IMR-90 (cell line): Measurements from ENCODE around the gene HMGCS2. TPM values are rescaled to one million over a fixed set of nuclear protein-coding genes. Genes with fewer than 3 reads are reported as not detected.

Experiments used
- ATAC-seq: fragments of 200-7000 bp; cut with Tn5 transposase; 2 replicates; pipeline ENCODE4 v1.9.1; 2020; ENCODE audit warnings: low read depth, mild to moderate bottlenecking, moderate library complexity
- BruUV-seq: library from RNA; stranded (reverse); fragments of 400-500 nt; replicated peaks from 2 replicates; lab custom pipeline; 2021; lab: Mats Ljungman, UMichigan
- CTCF ChIA-PET: fragments of 300-600 bp; formaldehyde crosslinking; extraction: SDS; loops from one replicate; lab custom pipeline; 2021; ENCODE audit warnings: antibody characterized with exemption; lab: Yijun Ruan, JAX
- POLR2A ChIA-PET: fragments of 300-600 bp; sonication (Branson Sonifier 250); formaldehyde crosslinking; loops from one replicate; lab custom pipeline; 2022; ENCODE audit warnings: antibody characterized with exemption; ENCODE audit not compliant: unreplicated experiment; lab: Charles Lee
- DNase-seq: peaks from one replicate; pipeline ENCODE4 v3.0.0; 2013
- H2AFZ ChIP-seq: replicated peaks from 2 replicates; pipeline ENCODE3; 2013; ENCODE audit warnings: low read length, mild to moderate bottlenecking; ENCODE audit not compliant: poor library complexity
- H2AK5ac ChIP-seq: 2 replicates; pipeline ENCODE4 v1.6.1; 2013; ENCODE audit warnings: low read depth, low read length, inconsistent platforms
- H2AK9ac ChIP-seq: replicated peaks from 2 replicates; pipeline ENCODE3; 2013; ENCODE audit warnings: mild to moderate bottlenecking, low read depth, low read length, moderate library complexity; ENCODE audit not compliant: poor library complexity
- H2BK120ac ChIP-seq: 2 replicates; pipeline ENCODE4 v1.6.1; 2013; ENCODE audit warnings: low read depth, low read length, inconsistent platforms
- H2BK15ac ChIP-seq: 3 replicates; pipeline ENCODE4 v1.6.1; 2013; ENCODE audit warnings: low read depth, low read length, inconsistent platforms
- H2BK20ac ChIP-seq: 2 replicates; pipeline ENCODE4 v1.6.1; 2013; ENCODE audit warnings: low read depth, mild to moderate bottlenecking, inconsistent platforms, low read length, moderate library complexity
- H2BK5ac ChIP-seq: 2 replicates; pipeline ENCODE4 v1.6.1; 2013; ENCODE audit warnings: mild to moderate bottlenecking, low read depth, low read length, inconsistent platforms; ENCODE audit not compliant: poor library complexity, severe bottlenecking
- H3K14ac ChIP-seq: replicated peaks from 2 replicates; pipeline ENCODE4 v1.6.1; 2013; ENCODE audit warnings: low read depth, low read length, inconsistent platforms
- H3K18ac ChIP-seq: 2 replicates; pipeline ENCODE4 v1.6.1; 2013; ENCODE audit warnings: low read depth, low read length, control low read depth
- H3K23ac ChIP-seq: 2 replicates; pipeline ENCODE4 v1.6.1; 2013; ENCODE audit warnings: low read depth, low read length, inconsistent platforms
- H3K27ac ChIP-seq: 2 replicates; pipeline ENCODE4 v1.5.1; 2013; ENCODE audit warnings: mild to moderate bottlenecking, control low read depth, low read length; ENCODE audit not compliant: insufficient read depth
- H3K27me3 ChIP-seq: 2 replicates; pipeline ENCODE4 v1.6.1; 2013; ENCODE audit warnings: low read length; ENCODE audit not compliant: control insufficient read depth, insufficient read depth
- H3K36me3 ChIP-seq: 2 replicates; pipeline ENCODE4 v1.6.1; 2013; ENCODE audit warnings: low read length, mixed read lengths; ENCODE audit not compliant: control insufficient read depth, insufficient read depth
- H3K4ac ChIP-seq: 2 replicates; pipeline ENCODE4 v1.6.1; 2013; ENCODE audit warnings: low read depth, low read length, inconsistent platforms
- H3K4me1 ChIP-seq: 2 replicates; pipeline ENCODE4 v1.6.1; 2013; ENCODE audit warnings: low read length, mixed read lengths; ENCODE audit not compliant: control insufficient read depth, insufficient read depth
- H3K4me2 ChIP-seq: 2 replicates; pipeline ENCODE4 v1.6.1; 2013; ENCODE audit warnings: low read depth, mild to moderate bottlenecking, control low read depth, low read length, moderate library complexity
- H3K4me3 ChIP-seq: 2 replicates; pipeline ENCODE4 v1.5.1; 2013; ENCODE audit warnings: low read depth, mild to moderate bottlenecking, control low read depth, low read length, moderate library complexity; ENCODE audit not compliant: insufficient read depth
- H3K56ac ChIP-seq: 2 replicates; pipeline ENCODE4 v1.6.1; 2013; ENCODE audit warnings: low read length, inconsistent platforms; ENCODE audit not compliant: insufficient read depth; ENCODE audit errors: extremely low read depth
- H3K79me1 ChIP-seq, 2 experiments: 2 replicates each; pipeline ENCODE4 v1.6.1; 2013; ENCODE audit warnings: low read length in 2 of 2, inconsistent platforms in 1 of 2, low read depth in 1 of 2
- H3K9ac ChIP-seq: 2 replicates; pipeline ENCODE4 v1.6.1; 2013; ENCODE audit warnings: low read depth, low read length, control low read depth
- H3K9me1 ChIP-seq: 2 replicates; pipeline ENCODE4 v1.6.1; 2013; ENCODE audit warnings: low read length, inconsistent platforms; ENCODE audit not compliant: insufficient read depth
- H3K9me3 ChIP-seq: 2 replicates; pipeline ENCODE4 v1.6.1; 2013; ENCODE audit warnings: low read length; ENCODE audit not compliant: control insufficient read depth, insufficient read depth
- H4K20me1 ChIP-seq: 2 replicates; pipeline ENCODE4 v1.6.1; 2013; ENCODE audit warnings: low read length, inconsistent platforms; ENCODE audit not compliant: insufficient read depth
- H4K5ac ChIP-seq: 2 replicates; pipeline ENCODE4 v1.6.1; 2013; ENCODE audit warnings: mild to moderate bottlenecking, low read depth, low read length, control low read depth
- H4K8ac ChIP-seq, 2 experiments: 2 replicates each; pipeline ENCODE4 v1.6.1; 2013; ENCODE audit warnings: low read depth in 2 of 2, low read length in 2 of 2, control low read depth in 1 of 2, inconsistent platforms in 1 of 2
- H4K91ac ChIP-seq: 2 replicates; pipeline ENCODE4 v1.6.1; 2013; ENCODE audit warnings: low read depth, low read length, inconsistent platforms; ENCODE audit not compliant: insufficient read depth
- CEBPB ChIP-seq: IDR thresholded peaks from 2 replicates; pipeline ENCODE4 v1.6.1; 2012; ENCODE audit warnings: low read depth, low read length, improper control_type of control experiment
- CHD1 ChIP-seq: IDR thresholded peaks from 2 replicates; pipeline ENCODE4 v1.6.1; 2012; ENCODE audit warnings: low read depth, low read length, improper control_type of control experiment
- CTCF ChIP-seq: conservative IDR thresholded peaks from 2 replicates; pipeline ENCODE4 v1.5.1; 2012; ENCODE audit warnings: mild to moderate bottlenecking, low read depth, low read length, improper control_type of control experiment
- ELK1 ChIP-seq: fragments of 150-350 bp; IDR thresholded peaks from 2 replicates; pipeline ENCODE4 v1.6.1; 2016; ENCODE audit warnings: low read depth, mild to moderate bottlenecking, low read length, moderate library complexity, borderline replicate concordance
- FOS ChIP-seq: fragments of 150-350 bp; IDR thresholded peaks from 2 replicates; pipeline ENCODE4 v1.6.1; 2016; ENCODE audit warnings: low read depth, low read length
- MAFK ChIP-seq: IDR thresholded peaks from 2 replicates; pipeline ENCODE4 v1.6.1; 2012; ENCODE audit warnings: low read depth, low read length, improper control_type of control experiment
- MAZ ChIP-seq: IDR thresholded peaks from 2 replicates; pipeline ENCODE4 v1.6.1; 2012; ENCODE audit warnings: low read depth, mild to moderate bottlenecking, low read length, improper control_type of control experiment, moderate library complexity, borderline replicate concordance
- MXI1 ChIP-seq: IDR thresholded peaks from 2 replicates; pipeline ENCODE4 v1.6.1; 2012; ENCODE audit warnings: low read depth, mild to moderate bottlenecking, low read length, moderate library complexity, borderline replicate concordance
- POLR2A ChIP-seq: IDR thresholded peaks from 2 replicates; pipeline ENCODE4 v1.6.1; 2012; ENCODE audit warnings: mild to moderate bottlenecking, low read depth, low read length
- RAD21 ChIP-seq: IDR thresholded peaks from 2 replicates; pipeline ENCODE4 v1.6.1; 2012; ENCODE audit warnings: low read length, improper control_type of control experiment
- RCOR1 ChIP-seq: IDR thresholded peaks from 2 replicates; pipeline ENCODE4 v1.6.1; 2012; ENCODE audit warnings: mild to moderate bottlenecking, low read length, improper control_type of control experiment; ENCODE audit not compliant: insufficient replicate concordance
- RFX5 ChIP-seq: IDR thresholded peaks from 2 replicates; pipeline ENCODE4 v1.8.0; 2012; ENCODE audit warnings: low read depth, mild to moderate bottlenecking, low read length, moderate library complexity
- SMC3 ChIP-seq: fragments of 150-350 bp; IDR thresholded peaks from 2 replicates; pipeline ENCODE4 v1.6.1; 2016; ENCODE audit warnings: low read depth, mild to moderate bottlenecking, antibody characterized with exemption, low read length, moderate library complexity
- USF2 ChIP-seq: fragments of 150-350 bp; IDR thresholded peaks from 2 replicates; pipeline ENCODE4 v1.6.1; 2017; ENCODE audit warnings: mild to moderate bottlenecking, antibody characterized with exemption, low read length, low read depth
- WGBS, 2 experiments: methylation state at CpG; one replicate each; pipeline versions ENCODE4 v1.1.5 to v1.1.7; 2013; ENCODE audit warnings: missing lambda C conversion rate in 2 of 2; ENCODE audit not compliant: insufficient read length in 1 of 2; ENCODE audit errors: extremely low coverage in 2 of 2; 5-methylcytosine and 5-hydroxymethylcytosine counted together
- dilution Hi-C: fragments of 300-500 bp; cut with HindIII; formaldehyde crosslinking; loops from one replicate; pipeline ENCODE4 v1.14.3; 2018; ENCODE audit warnings: low sequenced_read_pairs; ENCODE audit not compliant: unreplicated experiment
- in situ Hi-C: fragments of 300-500 bp; cut with MboI; formaldehyde crosslinking; loops from 3 replicates; pipeline ENCODE4 v1.14.3; 2019; ENCODE audit warnings: low sequenced_read_pairs, inconsistent platforms, mixed read lengths
- intact Hi-C: fragments of 100-400 bp; cut with micrococcal nuclease; formaldehyde crosslinking; loops from 2 replicates; pipeline ENCODE4 v1.10.0; 2022
- polyA plus RNA-seq, 3 experiments: library from polyadenylated mRNA; depleted of rRNA; stranded (reverse); fragments of >200 nt; gene quantifications; 2 replicates each; pipeline ENCODE4 v1.2.3, GENCODE V29; 2012; ENCODE audit warnings: low replicate concordance in 1 of 3
- total RNA-seq: library from RNA; depleted of rRNA; stranded (reverse); fragments of >200 nt; gene quantifications from 2 replicates; pipeline ENCODE4 v1.2.3, GENCODE V29; 2012

The HMGCS2 gene
- total and polyA plus RNA-seq, 2 of the 4 experiments (the other 2 are of a cell fraction): not detected

- no peaks in the 10 kb centered on the region for H3K36me3 ChIP-seq
- peak overlapping the region; percentile 95 for H3K23ac ChIP-seq
- CTCF ChIA-PET: interaction anchor here (0.6 kb wide), 1 partner anchor 114 kb away, joined by 3 read pairs; no protein-coding TSS in a partner anchor
- H2AFZ ChIP-seq: peak overlapping the region; percentile 91
- peak overlapping the region; percentile 95 for H2AK5ac ChIP-seq
- peak overlapping the region; percentile 98 for H2AK9ac ChIP-seq
- peak overlapping the region; percentile 74; the same call in 1 of the 2 replicates for H3K27ac ChIP-seq
- H2BK5ac ChIP-seq: peak overlapping the region; percentile 37
- 57% methylated on average over 1 of the region's 6 CpGs; no CpG with 5 or more reads in 1 of the 2 experiments for WGBS, 2 experiments
- peaks cover 32% of the 10 kb centered on the region for H3K9me1 ChIP-seq
- peak overlapping the region; percentile 85; the same call in 2 of the 3 replicates for H2BK15ac ChIP-seq
- peaks cover 5% of the 10 kb centered on the region for H3K27me3 ChIP-seq
- peak overlapping the region; percentile 92; the same call in 1 of the 2 replicates for H3K56ac ChIP-seq
- no peaks in the 10 kb centered on the region for H3K9me3 ChIP-seq
- intact Hi-C loops (loop anchor here (5.0 kb wide), 2 partner anchors 67 to 1787 kb away; partner anchors contain the start of genes GDAP2, WDR3 and ZNF697), in situ Hi-C loops (no loop called here), dilution Hi-C loops (no loop called here)
- peak overlapping the region; percentile 31; the same call in 1 of the 2 replicates for H3K18ac ChIP-seq
- peak overlapping the region; percentile 97 for H3K4ac ChIP-seq
- POLR2A ChIA-PET: no interaction called here
- BruUV-seq: no TSS peak
- DNase-seq (peak; percentile 24), ATAC-seq (no peak)
- peaks cover 19% of the 10 kb centered on the region for H3K4me1 ChIP-seq
- H4K5ac ChIP-seq: peak overlapping the region; percentile 15; the same call in 1 of the 2 replicates
- H2BK20ac ChIP-seq: 0 out of 2 replicates have a peak overlapping the region, but pooled peaks have one; percentile 32
- peak overlapping the region; percentile 84 for H3K14ac ChIP-seq
- peak overlapping the region; percentile 82 to 90; a peak in 2 of 4 replicates for H4K8ac ChIP-seq
- peak overlapping the region; percentile 78; the same call in 1 of the 2 replicates for H3K4me3 ChIP-seq
- peaks cover 47% of the 10 kb centered on the region for H4K20me1 ChIP-seq
- peak overlapping the region; percentile 88 for H3K9ac ChIP-seq
- peak overlapping the region; percentile 96 for H4K91ac ChIP-seq
- H3K4me2 ChIP-seq: peak overlapping the region; percentile 75
- H3K79me1 ChIP-seq: peaks cover 35 to 55% of the 10 kb centered on the region in 2 experiments
- peak overlapping the region; percentile 89 for H2BK120ac ChIP-seq
- TF ChIP-seq MXI1 (no peak), FOS (no peak), USF2 (no peak), MAFK (no peak), RAD21 (no peak), MAZ (no peak), CTCF (no peak), CEBPB (no peak), CHD1 (no peak), RCOR1 (no peak), SMC3 (no peak), POLR2A (no peak), ELK1 (no peak), RFX5 (no peak)
Measured at GRCh38 chr1:119713749-119714456, 54.8 kb downstream of the HMGCS2 start.
